Jurkat, Clone E6-1 (cell line): Measurements from ENCODE around the gene PPIL4.
"Not testable (repeated sequence)": the region's sequence is repeated elsewhere in the genome, so short reads cannot be mapped to it uniquely, and the experiment has no call there.

Source experiments
- DNase-seq: peaks from one replicate; pipeline ENCODE4 v3.0.0-alpha.2; 2011; ENCODE audit warnings: low read depth, low spot score
- H3K4me3 ChIP-seq: 2 replicates; pipeline ENCODE4 v1.5.1; 2011; ENCODE audit warnings: mild to moderate bottlenecking, low read length, control low read depth, moderate library complexity

PPIL4 gene

DNA sequence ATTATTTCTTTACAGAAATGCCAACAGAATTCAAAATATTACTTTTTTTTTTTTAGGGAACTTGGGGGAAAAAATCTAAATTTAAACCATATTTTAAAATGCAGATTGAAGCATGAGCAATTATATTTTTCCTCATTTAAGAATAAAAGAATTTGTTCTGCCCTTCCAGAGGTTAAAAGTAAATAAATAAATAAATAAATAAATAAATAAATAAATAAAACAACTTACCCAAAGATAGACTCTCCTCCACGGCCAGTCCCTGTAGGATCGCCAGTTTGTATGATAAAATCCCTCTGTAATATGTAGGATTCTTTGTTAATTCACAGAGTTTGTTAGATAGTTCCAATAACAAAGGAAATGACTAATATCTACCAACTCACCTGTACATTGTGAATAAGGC is 4.7 kb downstream of the PPIL4 start:
- no peak overlapping the region for H3K4me3 ChIP-seq

DNA sequence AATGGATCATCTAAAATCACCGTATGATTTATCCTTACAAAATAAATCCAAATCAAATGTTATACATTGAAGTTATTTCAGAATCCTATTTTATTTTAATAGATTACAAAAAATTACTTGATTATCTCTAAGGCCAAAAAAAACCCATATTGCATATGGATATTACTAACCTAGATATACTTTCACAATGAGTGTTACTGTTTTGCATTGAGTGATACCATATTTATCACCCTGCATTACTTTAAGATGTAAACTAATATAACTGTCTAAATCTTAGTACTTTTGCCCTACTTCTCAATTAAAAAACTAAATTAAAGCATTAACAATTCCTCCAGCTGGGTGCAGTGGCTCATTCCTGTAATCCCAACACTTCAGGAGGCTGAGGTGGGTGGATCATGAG is 11.1 kb downstream of the PPIL4 start:
- no peak for DNase-seq
- H3K4me3 ChIP-seq, result no peak overlapping the region

More for the DNA sequence above, 4.7 kb downstream of the PPIL4 start:
- DNase-seq, result no peak

DNA sequence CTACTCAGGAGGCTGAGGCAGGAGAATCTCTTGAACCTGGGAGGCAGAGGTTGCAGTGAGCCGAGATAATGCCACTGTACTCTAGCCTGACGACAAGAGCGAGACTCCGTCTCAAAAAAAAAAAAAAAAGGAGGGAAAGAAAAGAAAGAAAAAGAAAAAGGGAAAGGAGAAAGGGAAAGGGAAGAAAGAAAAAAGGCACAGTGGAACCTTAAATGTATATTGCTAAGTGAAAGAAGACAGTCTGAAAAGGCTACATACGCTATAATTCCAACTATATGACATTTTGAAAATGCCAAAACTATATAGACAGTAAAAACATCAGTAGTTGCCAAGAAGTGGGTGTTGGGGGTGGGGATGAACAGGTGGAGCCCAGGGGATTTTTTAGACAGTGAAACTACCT is 16.2 kb downstream of the PPIL4 start:
- DNase-seq, result no peak
- no peak overlapping the region for H3K4me3 ChIP-seq

DNA sequence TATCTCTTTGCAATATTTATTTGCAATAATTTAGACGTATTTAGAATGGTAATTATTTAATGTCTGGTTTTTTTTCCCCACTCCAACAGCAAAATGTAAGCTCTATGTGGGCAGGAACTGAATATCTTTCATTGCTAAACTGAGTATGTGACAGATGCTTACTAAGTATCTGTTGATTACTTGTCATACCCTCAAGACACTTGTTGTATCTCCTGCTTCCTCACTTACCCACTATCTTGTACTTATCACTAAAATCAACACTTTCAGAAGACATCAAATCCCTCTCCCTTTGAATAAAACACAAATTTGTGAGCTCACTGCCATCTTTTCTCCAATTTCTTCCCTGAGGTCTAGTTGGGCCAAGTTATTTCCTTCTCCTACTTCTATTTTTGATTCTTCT is 30.3 kb downstream of the PPIL4 start:
- H3K4me3 ChIP-seq, result no peak overlapping the region
- DNase-seq, result no peak

DNA sequence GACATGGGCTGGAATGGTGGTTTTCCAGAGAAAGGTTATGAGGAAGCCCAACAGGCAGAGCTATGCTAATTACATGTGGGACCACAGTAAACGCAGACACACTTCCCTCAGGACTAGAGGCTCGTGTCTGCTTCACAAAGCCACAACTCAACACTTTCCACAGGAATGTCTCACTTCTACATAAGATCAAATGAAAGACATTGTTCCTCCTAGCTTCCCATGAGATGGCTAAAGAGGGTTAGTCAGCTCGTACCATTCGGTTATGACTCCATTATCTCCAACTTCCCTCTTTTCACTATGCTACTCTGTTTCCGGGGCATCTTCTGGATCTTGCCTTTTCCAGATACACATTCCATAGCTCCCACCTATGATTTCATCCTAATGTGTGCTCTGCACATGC is 31.9 kb downstream of the PPIL4 start:
- no peak for DNase-seq
- H3K4me3 ChIP-seq, result no peak overlapping the region

DNA sequence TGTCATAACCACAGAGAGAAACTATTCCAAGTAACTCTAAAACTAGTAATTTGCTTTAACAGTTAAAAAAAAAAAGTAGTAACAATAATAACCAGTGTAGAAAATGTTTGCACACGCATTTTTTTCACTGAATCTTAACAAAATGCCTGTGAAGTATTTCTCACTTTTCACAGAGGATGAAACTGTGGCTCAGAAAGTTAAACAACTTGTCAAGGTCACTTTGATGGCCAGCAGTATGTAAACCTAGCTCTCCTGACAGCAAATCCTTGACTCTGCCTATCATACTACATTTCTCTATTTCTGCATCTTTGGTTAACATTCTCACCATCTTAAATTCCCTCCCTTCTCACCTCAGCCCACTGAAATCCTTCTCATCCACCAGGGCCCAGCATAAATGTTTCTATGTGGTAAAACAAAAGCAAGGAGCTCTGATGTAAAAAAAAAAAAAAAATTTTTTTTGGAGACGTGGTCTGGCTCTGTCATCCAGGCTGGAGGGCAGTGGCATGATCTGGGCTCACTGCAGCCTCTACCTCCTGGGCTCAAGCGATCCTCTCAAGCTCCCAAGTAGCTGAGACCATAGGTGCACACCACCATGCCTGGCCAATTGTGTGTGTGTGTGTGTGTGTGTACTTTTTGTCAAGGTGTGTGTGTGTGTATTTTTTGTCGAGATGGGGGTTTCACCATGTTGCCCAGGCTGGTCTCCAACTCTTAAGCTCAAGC is 34.9 kb downstream of the PPIL4 start:
- DNase-seq, result no peak
- no peak overlapping the region for H3K4me3 ChIP-seq

DNA sequence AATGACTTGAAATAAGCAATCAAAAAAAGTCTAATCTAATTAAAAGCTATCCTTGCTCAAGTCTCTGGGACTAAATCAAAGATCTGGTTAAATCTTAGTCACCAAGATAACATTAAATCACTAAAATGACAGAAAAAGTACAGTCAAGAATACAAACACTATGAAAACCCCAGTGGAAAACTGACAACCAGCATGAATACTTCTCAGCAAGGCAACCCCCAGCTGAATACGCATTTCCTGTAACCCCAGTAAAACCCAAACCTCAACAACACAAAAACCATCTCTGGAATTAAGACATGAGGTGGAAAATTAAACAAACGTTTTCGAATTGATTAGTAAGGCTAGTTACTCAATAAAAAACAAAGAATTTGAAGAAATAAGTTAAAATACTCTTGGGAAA is 37.4 kb downstream of the PPIL4 start:
- no peak overlapping the region for H3K4me3 ChIP-seq
- DNase-seq, result no peak

DNA sequence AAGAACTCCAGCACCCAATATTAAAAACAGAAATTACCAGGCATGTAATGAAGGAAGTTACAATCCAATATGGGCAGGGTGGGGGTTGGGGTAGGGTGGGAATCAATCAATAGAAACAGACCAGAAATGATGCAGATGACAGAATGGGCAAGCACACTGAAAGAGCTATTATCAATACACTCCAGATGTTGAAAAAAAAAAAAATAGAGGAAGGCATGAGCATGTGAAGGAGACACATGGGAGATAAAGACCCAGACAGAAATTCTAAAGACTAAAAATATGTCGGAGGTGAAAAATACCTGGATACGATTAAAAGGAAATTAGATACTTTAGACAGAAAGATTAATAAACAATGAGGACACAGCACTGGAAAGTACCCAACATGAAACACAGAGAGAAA is 42.0 kb downstream of the PPIL4 start:
- DNase-seq, result no peak
- H3K4me3 ChIP-seq, result no peak overlapping the region

DNA sequence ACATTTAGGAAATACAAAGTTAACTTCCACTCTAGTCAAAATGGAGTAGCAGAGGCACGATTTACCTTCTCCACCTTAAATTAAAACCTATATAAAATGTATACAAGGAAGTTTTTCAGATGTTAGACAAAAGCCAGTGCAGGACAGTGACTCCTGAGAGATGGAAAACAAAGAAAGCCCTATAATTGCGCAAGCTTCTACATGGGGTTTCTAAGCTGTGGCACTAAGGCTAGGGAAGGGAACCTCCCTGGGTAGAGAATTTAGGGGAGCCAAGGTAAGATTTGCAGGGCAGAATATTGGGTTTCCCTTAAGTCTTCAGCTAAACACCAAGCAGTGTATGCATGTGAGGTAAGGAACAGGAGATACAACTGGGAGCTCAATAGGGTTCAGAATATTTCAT is 42.6 kb downstream of the PPIL4 start:
- DNase-seq, result no peak
- H3K4me3 ChIP-seq, result no peak overlapping the region

DNA sequence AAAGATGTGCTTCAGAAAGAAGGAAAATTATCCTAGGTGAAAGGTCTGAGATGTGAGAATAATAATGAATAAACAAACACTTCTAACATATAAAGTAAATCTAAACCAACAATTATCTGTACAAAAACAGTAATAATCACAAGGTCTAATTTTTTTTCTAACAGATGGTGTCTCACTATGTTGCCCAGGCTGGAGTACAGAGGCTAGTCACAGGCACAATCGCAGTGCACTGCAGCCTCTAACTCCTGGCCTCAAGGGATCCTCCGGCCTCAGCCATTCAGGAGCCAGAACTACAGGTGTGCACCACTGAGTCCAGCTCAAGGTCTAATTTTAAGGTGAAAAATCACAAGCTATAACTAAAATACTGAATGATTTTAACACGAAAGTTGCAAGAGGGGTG is 44.1 kb downstream of the PPIL4 start:
- no peak overlapping the region for H3K4me3 ChIP-seq
- DNase-seq, result no peak

DNA sequence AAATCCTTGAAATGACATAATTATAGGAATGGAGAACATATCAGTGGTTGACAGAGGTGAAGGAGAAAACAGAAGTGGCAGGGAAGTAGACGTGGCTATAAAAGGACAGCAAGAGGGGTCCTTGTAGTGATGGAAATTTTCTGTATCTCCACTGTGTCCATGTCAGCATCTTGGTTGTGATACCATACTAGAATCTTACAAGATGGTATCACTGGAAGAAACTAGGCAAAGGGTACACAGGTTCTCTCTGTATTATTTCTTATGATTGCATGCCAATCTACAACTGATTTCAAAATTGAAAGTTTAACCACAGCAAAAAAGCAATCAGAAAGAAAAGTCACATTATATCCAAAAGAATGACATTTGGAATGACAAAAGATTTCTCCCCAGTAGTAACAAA is 44.6 kb downstream of the PPIL4 start:
- H3K4me3 ChIP-seq, result no peak overlapping the region
- no peak for DNase-seq

DNA sequence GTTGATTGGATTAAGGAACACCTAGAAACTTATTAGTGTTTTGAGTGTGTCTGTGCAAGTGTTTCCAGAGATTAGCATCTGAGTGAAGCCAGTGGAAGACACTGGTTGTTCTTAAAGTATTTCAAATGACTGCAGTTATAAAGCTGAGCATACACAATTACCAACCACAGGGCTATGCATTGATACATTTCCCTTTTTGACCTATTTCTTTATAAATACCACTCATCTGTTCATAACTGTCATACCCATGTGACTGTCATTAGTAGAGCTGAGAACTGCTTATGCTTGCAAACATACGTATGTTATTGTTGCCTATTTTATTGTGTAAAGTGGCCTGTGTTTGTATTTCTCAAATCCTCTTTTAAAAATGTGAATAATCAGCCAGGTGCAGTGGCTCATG is 45.7 kb downstream of the PPIL4 start:
- no peak for DNase-seq
- H3K4me3 ChIP-seq, result no peak overlapping the region

DNA sequence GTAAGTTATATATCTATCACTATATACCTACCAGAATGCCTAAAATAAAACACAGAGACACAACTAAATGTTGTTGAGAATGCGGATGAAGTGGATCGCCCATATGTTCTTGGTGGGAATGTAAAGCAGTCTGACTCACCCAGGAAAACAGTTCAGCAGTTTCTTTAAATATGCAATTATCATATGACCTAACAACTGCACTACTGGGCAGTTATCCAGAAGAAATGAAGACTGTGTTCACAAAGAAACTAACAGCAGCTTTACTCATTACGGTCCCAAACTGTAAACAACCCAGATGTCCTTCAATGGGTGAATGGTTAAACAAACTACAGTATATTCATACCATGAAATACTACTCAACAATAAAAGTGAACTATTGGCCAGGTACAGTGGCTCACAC is 46.8 kb downstream of the PPIL4 start:
- H3K4me3 ChIP-seq, result no peak overlapping the region
- DNase-seq, result no peak

DNA sequence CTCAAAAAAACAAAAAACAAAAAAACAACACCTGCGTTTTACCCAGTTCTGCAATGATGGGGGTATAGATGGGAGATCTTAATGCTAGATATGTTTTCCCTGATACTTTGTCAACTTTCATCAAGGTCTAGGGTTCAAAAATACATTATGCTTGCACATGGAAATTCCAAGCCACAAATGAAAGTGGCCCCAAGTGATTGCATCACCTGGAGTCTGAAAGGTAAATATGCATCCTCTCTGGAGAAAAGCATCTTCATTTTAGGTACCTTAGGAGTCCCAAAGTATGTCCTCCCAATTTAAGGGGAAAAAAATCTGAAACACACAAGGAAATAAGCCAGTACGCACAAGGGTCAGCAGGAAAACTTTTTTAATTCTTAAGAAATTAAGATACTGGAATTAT is 48.5 kb downstream of the PPIL4 start:
- DNase-seq, result no peak
- no peak overlapping the region for H3K4me3 ChIP-seq

DNA sequence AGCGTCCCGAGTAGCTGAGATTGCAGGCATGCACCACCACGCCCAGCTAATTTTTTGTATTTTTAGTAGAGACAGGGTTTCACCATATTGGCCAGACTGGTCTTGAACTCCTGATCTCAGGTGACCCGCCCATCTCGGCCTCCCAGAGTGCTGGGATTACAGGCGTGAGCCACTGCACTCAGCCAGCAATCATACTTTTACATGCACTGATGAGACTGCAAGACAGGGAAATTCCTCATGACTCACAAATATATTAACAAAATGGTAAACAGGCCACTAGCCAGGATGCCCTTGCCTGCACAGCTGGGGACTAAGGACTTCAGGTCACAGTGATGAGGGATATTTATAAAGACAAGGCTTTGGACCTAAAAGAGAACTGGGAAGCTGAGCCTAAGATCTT is 49.2 kb downstream of the PPIL4 start:
- not testable (repeated sequence) for DNase-seq, H3K4me3 ChIP-seq

DNA sequence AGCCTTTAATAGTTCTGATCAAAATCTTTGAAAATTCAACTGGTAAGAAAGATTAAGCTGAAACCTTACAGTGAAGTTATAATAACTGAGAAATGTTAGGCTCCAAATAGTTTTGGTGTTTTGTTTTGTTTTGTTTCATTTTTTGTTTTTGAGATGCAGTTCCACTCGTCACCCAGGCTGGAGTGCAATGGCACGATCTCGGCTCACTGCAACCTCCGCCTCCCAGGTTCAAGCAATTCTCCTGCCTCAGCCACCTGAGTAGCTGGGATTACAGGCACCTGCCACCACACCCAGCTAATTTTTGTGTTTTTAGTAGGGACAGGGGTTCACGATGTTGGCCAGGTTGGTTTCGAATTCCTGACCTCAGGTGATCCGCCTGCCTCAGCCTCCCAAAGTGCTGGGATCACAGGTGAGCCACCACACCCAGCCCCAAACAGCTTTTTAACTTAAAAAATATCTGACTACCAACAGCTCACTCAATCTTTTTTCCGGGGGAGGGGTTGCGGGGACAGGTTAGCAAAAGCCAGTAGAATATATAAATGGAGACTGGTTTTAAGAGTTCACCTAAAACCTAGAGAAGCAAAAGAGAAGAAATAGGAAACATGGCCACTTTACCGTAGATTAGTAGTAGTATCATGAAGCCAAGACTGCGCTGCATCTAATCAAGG is 50.4 kb downstream of the PPIL4 start:
- H3K4me3 ChIP-seq, DNase-seq: not testable (repeated sequence)

DNA sequence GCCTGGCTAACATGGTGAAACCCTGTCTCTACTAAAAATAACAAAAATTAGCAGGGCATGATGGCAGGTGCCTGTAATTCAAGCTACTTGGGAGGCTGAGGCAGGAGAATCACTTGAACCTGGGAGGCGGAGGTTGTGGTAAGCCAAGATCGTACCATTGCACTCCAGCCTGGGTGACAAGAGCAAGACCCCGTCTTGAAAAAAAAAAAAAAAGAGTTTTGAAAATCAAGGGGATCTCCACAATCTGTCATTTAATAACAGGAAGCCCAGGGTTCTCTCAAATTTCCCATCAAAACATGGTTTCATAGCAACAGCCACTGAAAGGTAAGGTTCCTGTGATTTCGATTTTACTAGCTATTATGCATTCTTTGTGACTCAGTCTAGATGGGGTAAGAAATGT is 51.0 kb downstream of the PPIL4 start:
- DNase-seq, H3K4me3 ChIP-seq: not testable (repeated sequence)

DNA sequence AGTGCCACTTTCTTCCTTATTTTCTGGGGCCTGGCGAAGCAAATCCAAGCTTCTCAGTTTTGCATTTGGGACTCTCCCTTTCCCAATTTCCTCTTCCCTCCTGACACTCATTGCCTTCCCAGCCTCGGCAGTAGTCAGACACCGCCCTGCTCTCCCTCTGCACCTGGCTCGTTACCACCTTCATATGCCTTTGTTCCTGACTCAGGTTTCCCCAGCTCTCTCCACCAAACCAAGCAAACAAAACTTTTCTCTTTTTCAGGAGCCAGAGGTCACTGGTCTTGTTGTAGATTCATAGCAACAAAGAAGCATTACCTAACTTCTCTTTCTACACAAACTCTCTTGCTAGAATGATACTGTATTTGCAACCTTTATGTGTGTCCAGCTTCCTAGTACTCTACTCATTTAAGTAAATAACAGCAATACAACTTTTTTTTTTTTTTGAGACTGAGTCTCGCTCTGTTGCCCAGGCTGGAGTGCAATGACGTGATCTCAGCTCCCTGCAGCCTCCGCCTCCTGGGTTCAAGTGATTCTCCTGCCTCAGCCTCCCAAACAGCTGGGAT is 52.0 kb downstream of the PPIL4 start:
- DNase-seq, result no peak
- H3K4me3 ChIP-seq, result no peak overlapping the region

DNA sequence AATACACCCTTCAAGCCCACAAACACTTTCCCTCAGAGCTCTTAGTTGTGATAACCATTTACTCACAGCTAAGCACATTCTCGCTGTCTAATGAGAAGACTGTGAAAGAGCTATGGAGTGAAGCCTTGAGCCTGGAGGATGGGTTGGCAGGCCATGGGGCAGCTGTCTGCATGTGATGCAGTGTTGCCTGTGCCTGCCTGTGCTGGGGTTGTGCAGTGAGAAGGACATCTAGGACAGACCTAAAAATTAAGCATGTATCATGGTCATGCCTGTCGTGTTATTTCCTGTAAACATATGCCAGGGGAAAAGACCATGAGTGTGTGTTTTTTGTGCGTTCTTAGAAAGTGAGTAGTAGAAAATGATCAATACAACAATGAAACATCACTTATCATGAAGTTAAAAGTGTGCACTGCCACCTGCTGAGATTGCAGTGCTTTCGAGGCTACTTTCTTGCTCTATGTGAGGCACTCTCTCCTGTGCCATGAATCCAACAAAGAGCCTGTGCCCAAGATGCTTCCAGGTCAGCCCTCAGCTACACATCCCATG is 53.0 kb downstream of the PPIL4 start:
- H3K4me3 ChIP-seq, result no peak overlapping the region

DNA sequence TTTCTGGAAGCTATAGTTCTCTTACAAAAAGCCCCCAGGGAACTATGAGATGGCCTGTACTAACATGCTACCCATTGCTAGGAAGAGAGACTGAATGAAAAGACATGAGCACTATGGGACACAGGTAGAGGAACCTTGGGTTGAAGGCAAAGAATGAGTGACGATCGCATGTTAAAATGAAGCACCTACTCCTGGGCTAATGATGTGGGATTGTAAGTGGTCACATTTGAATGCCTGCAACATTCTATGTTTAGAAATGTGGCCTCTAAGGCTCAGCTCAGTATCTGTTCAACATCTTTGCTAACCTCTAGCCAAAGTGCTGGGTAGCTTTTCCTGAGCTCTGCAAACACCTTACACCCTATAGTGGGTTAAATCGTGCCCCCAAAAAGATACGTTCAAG is 55.9 kb downstream of the PPIL4 start:
- no peak overlapping the region for H3K4me3 ChIP-seq
- no peak for DNase-seq

More for the DNA sequence above, 53.0 kb downstream of the PPIL4 start:
- no peak for DNase-seq
